GM12873 (cell line): Measurements from ENCODE around the gene CEND1.

Experiments
- TF ChIP-seq, protein P1 (sequence below): IDR thresholded peaks from 2 replicates; pipeline ENCODE4 v1.5.1; 2012; ENCODE audit warnings: low read depth, mild to moderate bottlenecking, moderate library complexity, low read length, control low read depth; ENCODE audit not compliant: insufficient read depth; ENCODE audit errors: missing control alignments

CEND1 gene

DNA sequence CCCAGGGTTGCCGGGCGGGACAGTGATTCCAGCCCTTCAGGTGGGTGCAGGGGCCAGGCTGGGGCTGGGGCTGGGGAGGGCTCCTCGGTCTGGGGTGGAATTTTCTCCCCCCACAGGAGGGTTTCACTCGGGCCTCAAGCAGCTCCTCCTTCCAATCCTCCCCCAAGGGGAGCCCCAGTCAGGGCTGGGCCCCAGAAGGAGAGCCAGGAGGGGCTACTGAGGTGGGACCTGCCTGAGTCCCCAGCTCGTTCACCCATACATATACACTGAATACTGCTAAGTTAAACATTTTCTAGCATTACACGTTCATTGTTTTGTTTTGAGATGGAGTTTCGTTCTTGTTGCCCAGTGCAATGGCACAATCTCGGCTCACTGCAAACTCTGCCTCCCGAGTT lies 36.3 kb upstream of the CEND1 start:
- TF ChIP-seq, protein P1, sequence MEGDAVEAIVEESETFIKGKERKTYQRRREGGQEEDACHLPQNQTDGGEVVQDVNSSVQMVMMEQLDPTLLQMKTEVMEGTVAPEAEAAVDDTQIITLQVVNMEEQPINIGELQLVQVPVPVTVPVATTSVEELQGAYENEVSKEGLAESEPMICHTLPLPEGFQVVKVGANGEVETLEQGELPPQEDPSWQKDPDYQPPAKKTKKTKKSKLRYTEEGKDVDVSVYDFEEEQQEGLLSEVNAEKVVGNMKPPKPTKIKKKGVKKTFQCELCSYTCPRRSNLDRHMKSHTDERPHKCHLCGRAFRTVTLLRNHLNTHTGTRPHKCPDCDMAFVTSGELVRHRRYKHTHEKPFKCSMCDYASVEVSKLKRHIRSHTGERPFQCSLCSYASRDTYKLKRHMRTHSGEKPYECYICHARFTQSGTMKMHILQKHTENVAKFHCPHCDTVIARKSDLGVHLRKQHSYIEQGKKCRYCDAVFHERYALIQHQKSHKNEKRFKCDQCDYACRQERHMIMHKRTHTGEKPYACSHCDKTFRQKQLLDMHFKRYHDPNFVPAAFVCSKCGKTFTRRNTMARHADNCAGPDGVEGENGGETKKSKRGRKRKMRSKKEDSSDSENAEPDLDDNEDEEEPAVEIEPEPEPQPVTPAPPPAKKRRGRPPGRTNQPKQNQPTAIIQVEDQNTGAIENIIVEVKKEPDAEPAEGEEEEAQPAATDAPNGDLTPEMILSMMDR, result no peak

DNA sequence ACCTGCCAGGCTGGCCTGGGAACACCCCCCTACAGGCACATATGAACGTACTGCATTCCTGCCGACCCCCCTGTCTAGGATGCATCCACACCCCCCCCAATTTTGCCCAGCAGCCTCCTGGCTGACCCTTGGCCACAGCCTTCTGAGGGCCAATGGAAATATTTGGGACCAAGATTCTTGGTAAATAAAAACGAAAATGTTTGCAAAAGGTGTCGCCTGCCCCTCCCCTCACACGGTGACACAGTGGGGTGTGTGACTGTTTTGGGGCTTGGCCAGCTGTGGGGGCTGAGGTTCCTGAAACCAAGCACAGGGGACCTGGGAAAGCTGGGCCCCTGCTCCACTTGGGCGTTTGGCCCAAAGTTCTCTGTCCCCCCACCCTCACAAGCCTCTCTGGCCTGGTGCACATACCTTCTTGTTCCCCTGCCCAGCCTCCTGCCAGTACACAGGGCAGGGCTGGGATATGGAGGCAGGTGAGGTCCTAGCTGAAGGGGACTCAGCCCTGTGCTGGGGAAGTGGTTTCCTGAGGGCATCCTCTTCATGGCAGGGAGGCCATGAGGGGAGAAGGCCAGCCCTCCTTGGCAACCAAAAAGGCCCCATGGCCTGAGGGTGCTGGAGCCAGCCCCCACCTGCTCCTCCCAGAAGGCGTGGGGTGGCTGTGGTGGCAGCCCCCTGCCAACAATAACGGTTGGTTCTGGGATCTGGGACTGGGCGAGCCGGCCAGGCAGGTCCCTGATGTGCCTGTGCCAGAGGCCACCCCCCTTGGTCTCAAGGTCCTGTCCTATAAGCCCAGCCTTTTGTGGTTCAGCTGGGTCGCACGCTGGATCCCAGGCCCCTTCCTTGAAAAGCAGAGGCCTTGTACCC lies 35.7 kb upstream of the CEND1 start:
- TF ChIP-seq, protein P1, result no peak

DNA sequence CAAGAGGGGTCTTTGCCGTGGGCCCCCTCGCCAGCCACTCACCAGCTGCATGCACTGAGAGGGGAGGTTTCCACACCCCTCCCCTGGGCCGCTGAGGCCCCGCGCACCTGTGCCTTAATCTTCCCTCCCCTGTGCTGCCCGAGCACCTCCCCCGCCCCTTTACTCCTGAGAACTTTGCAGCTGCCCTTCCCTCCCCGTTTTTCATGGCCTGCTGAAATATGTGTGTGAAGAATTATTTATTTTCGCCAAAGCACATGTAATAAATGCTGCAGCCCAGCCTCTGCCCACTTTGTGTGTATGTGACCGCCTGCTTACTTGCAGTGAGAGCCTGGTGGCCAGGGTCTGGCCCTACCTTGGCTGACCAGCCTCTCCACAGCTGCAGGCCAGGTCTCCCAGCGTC lies 35.1 kb upstream of the CEND1 start:
- TF ChIP-seq, protein P1, result no peak

DNA sequence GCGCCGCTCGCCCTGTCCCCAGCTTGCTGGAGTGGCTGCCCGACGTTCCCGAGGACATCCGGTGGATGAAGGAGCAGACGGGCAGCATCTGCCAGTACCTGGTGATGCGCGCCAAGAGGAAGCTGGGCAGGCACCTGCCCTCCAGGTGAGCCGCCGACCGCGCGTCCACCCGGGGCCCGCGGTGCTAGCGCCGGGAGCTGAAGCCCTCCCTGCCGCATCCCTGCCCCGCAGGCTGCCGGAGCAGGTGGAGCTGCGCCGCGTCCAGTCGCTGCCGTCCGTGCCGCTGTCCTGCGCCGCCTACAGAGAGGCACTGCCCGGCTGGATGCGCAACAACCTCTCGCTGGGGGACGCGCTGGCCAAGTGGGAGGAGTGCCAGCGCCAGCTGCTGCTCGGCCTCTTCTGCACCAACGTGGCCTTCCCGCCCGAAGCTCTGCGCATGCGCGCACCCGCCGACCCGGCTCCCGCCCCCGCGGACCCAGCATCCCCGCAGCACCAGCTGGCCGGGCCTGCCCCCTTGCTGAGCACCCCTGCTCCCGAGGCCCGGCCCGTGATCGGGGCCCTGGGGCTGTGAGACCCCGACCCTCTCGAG lies 34.5 kb upstream of the CEND1 start:
- TF ChIP-seq, protein P1, result no peak

DNA sequence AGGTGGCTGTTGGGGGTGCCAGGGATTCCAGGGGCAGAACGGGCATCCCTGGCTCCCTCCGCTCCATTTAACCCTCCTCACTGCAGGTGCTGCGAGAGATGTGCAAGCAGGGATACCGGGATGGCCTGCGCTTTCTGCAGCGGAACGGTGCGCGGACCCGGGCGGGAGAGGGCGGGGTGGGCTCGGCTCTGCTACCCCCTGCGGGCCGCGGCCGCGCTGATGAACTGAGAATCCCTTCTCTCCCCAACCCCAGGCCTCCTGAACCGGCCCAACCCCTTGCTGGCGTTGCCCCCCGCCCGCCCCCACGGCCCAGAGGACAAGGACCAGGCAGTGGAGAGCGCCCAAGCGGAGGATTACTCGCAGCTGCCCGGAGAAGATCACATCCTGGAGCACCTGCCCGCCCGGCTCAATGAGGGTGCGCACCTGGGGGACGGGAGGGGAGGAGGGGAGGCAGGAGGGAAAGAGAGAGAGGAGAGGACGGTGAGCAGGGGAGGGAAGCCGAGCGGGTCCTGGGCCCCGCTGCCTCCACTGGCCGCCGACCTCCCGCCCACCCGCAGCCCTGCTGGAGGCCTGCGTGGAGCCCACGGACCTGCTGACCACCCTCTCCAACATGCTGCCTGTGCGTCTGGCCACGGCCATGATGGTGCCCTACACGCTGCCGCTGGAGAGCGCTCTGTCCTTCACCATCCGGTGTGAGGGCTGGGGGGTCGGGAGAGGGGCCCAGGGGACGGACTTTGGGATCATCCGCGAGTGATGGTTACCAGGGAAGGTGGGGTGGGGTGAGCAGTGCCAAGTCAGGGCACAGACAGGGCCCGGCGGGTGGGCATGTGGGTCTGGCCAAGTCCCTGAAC lies 33.8 kb upstream of the CEND1 start:
- TF ChIP-seq, protein P1, result no peak

DNA sequence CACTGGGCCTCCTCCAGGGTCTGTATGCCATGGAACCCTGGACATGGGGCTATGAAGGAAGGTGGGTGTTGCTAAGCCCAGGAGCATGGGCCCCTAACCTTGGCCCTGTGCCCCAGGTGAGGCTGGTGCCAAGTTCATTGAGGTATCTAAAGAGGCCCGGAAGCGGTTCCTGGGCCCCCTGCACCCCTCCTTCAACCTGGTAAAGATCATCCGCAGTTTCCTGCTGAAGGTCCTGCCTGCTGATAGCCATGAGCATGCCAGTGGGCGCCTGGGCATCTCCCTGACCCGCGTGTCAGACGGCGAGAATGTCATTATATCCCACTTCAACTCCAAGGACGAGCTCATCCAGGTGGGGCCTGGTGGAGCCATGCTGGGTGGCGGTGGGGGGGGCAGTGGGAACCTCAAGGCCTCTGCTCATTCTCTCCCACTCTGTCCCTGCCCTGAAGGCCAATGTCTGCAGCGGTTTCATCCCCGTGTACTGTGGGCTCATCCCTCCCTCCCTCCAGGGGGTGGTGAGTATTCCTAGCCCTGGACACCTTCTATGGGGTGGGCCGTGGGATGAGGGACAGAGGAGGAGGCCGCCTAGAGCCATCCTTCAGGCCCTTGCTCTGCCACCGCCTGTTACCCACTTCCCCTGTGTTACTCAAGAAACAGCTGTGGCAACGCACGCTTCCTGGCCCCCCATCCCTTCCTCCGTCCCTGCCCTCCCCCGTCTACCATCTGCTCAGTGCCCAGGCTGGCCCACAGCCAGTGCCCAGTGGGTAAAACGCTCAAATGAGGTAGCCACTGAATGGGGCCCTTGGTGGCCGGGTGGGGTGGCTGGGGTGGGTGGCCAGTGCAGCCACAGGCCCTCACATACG lies 31.9 kb upstream of the CEND1 start:
- TF ChIP-seq, protein P1, result no peak
